Iris pigment epithelial cell (primary cell): ENCODE results near the gene MVP.
"Not testable (repeated sequence)": the region's sequence is repeated elsewhere in the genome, so short reads cannot be mapped to it uniquely, and the experiment has no call there.

ENCODE experiments used
- DNase-seq: peaks from one replicate; pipeline ENCODE4 v3.0.0-alpha.2; 2011; ENCODE audit warnings: low read depth

Gene MVP

GRCh38 chr16:29875206-29875605 lies 54.9 kb downstream of the MVP start:
- DNase-seq, result no peak

GRCh38 chr16:29876217-29876593 lies 55.9 kb downstream of the MVP start:
- no peak for DNase-seq

GRCh38 chr16:29876594-29877249 lies 56.5 kb downstream of the MVP start:
- DNase-seq, result no peak

DNA sequence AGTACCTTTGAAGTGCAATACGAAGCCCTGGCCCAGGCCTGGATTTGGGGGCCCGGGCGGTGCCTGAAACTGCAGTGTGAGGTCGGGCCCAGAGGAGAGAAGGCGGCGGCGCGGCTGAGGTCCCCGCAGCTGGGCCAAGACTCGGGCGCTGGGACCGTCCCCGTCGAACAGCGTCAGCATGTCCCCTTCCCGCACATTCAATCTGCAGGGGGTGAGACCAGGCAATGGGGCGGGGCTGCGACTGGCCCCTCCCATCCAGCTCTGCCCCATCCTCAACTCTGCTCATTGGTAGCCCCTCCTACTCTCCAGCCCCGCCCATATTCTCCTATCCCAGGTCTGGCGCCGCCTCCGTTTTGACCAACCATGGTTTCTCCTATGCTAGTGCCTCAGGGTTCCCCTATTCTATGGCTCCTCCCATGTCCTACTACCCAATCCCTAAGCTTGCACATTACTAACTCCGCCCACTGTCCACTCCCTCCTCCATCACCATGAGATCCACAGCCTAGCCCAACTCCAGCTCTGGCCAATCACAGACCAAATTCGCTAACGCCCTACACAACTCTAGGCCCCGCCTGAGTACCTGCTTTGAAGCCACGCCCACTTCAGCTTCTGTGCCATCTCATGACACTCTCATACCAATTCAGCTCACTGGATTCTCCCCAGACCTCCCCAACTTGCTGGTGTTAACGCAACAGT lies 57.2 kb downstream of the MVP start:
- DNase-seq, result peak; percentile 56

DNA sequence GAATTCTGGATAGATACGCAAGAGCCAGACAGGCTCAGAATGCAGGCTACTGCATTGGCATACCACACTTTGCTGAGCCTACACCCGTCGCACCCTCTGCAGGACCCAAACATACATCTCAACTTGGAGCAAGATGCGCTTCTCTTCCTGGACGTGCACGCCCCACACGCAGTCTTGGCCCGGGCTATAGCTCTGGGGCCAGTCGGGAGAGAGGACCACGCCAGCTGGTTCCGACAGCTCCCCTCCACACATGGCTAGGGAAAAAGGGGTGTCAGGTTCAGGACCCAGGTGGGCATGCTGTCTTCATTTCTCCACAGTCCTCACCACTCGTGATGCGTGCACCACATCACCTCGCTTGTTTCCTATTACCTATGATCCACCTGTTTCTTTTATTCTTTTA lies 57.9 kb downstream of the MVP start:
- no peak for DNase-seq

DNA sequence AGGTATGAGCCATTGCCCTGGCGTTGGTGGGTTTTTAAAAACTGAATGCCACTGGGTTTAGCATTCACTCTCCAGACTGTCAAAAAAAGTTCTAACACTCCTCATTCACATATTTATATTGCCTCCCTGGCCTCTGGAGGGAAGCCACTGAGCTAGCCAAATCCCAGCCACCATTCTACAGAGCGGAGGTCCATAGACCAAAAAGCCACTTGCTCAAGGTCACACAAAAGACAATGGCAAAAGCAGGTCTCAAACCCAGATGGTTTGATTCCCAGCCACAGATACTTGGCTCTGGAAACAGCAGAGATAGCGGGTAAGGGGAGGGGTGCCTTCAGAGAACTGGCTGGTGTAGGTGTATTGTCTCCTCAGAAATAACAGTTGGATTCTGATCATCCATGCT lies 60.8 kb downstream of the MVP start:
- no peak for DNase-seq

- no peak for DNase-seq
Observed at GRCh38 chr16:29883987-29884386, 63.7 kb downstream of the MVP start.

DNA sequence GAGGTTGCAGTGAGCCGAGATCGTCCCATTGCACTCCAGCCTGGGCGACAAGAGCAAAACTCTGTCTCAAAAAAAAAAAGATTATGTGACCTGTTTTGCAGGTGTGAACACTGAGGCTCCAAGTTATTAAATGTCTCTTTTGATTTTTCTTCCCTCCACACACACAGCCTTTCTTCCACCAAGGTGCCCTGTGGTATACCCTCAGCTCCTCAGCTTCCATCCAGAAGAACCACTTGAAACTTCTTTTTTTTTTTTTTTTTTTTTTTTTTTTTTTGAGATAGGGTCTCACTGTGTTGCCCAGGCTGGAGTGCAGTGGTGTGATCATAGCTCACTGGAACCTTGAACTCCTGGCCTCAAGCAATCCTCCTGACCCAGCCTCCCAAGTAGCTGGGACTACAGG lies 69.1 kb downstream of the MVP start:
- DNase-seq, result not testable (repeated sequence)

DNA sequence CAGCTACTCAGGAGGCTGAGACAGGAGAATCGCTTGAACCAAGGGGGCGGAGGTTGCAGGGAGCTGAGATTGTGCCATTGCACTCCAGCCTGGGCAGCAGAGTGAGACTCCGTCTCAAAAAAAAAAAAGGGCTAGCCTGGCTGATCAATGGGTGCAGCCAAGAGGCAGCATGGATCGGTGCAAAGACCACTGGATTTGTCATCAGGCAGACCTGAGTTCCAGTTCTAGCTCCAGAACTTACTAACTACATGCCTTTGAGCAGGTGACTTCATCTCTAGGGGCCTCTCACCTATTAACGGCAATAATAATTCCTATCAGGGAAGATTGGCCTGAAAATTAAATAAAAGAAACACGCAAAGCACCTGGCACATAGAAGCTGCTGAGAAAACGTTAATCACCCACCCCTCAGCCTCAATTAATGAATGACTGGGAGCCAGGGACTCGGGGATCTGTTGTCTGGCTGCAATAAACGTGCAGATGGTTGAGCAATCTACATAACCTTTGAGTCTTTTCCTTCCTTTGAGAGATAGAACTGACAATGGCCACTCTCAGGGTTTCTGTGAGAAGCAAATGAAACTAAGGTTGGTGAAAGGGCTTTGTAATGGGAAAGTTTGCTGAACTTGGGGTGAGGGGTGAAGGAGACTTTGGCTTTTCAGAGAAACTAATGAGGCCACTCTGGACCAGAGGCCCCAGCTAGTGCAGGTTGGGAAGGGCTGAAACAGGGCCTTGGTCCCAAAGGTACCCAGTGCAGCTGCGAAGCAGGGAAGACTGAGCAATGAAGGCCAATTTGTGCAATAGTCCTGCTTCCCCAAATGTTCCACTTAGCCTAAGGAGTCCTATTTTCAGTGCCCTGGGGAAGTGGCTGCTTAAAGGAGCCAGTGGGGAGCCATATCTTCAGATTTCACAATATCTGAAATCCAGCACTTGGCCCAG lies 71.5 kb downstream of the MVP start:
- no peak for DNase-seq

- no peak for DNase-seq
Observed at GRCh38 chr16:29892458-29892813, 72.2 kb downstream of the MVP start.

- no peak for DNase-seq
Observed at GRCh38 chr16:29893553-29893952, 73.3 kb downstream of the MVP start.

- DNase-seq, result no peak
Observed at GRCh38 chr16:29894352-29894751, 74.1 kb downstream of the MVP start.

DNA sequence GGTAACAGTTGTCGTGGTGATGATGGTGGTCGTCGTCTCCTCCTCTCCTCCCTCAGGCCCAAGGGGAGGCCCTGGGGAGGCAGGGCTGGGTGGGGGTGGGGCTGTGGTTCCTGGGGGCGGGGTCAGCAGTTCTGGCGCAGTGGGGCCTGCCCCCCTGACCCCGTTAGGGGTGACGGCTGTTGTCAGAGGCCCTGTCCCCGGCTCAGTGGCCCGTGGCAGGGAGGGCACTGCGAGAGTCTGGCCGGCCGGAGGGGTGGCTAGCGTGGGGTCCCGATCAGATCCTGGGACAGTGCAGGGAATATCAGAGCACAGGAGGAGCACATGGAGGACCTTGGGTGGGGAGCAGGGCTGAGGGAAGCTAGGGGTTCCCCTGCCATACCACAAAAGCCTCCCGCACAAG lies 76.6 kb downstream of the MVP start:
- DNase-seq, result no peak

DNA sequence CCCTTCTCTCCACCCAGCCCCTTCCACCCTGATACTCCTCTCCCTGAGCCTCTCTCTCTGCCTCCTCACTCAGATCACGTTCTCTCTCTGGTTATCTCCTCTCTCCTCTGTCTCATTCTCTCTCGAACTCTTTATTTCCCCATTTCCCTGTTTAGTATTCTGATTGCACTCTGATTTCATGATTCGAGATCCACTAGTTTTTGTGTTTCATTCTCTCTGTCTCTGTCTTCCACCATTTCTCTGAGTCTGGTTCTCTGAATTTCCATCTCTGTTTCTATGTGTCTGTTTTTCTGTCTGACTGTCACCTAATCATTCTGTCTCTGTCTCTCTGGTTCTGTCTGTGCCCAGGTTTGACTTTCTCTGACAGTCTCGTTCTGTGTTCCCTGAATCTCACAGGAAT lies 77.1 kb downstream of the MVP start:
- no peak for DNase-seq
